RCC 7860 (cell line): ENCODE results near the gene ACR.
"Not testable (repeated sequence)": the region's sequence is repeated elsewhere in the genome, so short reads cannot be mapped to it uniquely, and the experiment has no call there.

ENCODE experiments used
- DNase-seq: peaks from one replicate; pipeline ENCODE4 v3.0.0-alpha.2; 2015; ENCODE audit warnings: low spot score
- FAIRE-seq: peaks from 2 replicates; lab custom pipeline; 2012; peaks lifted over from hg19 to GRCh38; lab: Jason Lieb, UNC

ACR gene

DNA sequence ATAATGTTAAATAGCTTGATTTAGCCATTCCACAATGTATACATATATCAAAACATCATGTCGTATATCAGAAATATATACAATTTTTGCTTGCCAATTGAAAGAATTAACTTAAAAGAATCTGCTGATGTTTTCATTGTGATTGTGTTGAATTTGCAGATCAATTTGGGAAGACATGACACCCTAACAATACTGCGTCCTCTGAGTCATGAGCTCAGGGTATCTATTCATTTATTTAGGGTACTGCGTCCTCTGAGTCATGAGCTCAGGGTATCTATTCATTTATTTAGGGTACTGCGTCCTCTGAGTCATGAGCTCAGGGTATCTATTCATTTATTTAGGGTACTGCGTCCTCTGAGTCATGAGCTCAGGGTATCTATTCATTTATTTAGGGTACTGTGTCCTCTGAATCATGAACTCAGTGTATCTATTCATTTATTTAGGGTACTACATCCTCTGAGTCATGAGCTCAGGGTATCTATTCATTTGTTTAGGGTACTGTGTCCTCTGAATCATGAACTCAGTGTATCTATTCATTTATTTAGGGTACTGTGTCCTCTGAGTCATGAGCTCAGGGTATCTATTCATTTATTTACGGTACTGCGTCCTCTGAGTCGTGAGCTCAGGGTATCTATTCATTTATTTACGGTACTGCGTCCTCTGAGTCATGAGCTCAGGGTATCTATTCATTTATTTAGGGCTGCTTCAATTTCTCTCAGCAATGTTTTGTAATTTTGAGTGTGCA is 21.8 kb downstream of the ACR start:
- not testable (repeated sequence) for DNase-seq, FAIRE-seq

GRCh38 chr22:50761829-50762228 is 23.8 kb downstream of the ACR start:
- DNase-seq, FAIRE-seq: not testable (repeated sequence)

- DNase-seq, FAIRE-seq: not testable (repeated sequence)
Observed at GRCh38 chr22:50764288-50764687, 26.3 kb downstream of the ACR start.

DNA sequence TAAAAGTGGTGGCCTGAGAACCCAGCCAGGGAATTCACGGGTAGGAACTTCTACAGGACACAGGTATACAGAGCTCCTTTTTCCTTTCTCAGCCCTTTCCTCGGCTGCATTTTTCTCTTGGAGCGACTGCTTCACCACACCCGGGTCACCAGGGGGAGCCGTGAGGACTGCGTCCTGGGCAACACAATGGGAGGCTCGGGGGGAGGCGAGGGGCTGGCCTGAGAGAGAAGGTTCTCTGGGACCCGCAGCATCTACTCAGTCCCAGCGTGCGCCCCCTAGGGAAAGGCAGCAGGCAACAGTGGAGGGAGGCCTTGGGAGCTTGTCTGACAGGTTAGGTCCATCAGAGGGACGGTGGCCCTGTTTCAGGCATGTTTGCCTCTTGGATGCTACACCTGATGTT is 37.1 kb downstream of the ACR start:
- FAIRE-seq: not testable (repeated sequence)
- DNase-seq: peak; percentile 6

GRCh38 chr22:50777631-50778030 is 39.6 kb downstream of the ACR start:
- not testable (repeated sequence) for FAIRE-seq

GRCh38 chr22:50780244-50780643 is 42.2 kb downstream of the ACR start:
- not testable (repeated sequence) for DNase-seq, FAIRE-seq

More at GRCh38 chr22:50777631-50778030, 39.6 kb downstream of the ACR start:
- DNase-seq: not testable (repeated sequence)

DNA sequence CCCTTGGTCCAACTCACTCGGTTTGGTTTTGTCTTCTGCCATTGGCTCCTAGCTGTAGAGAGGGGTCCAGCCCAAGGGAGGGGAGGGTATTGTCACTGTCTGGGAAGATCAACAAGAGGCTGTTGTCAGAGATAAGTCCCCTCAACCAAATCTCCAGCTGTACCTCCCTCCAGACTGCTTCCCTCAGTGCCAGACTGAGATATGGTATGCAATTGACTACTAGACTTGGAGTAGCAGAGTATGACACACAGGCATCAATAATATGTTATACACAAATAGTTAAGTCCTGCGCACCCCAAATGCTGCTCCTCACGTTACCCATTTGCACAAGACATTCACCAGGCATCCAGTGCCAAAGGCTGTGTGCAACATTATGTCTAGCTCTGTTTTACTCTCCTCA is 44.2 kb downstream of the ACR start:
- DNase-seq, FAIRE-seq: not testable (repeated sequence)

GRCh38 chr22:50783033-50783879 is 45.3 kb downstream of the ACR start, which contains the start of gene RABL2B:
RABL2B (minus strand) TSS chr22:50783636; CDS start chr22:50782294, 1,342 bp downstream.
- DNase-seq: peak; percentile 69
- FAIRE-seq: not testable (repeated sequence)

- DNase-seq, FAIRE-seq: not testable (repeated sequence)
Observed at GRCh38 chr22:50783880-50784276, 45.9 kb downstream of the ACR start.

- FAIRE-seq, DNase-seq: not testable (repeated sequence)
Observed at GRCh38 chr22:50785289-50785688, 47.3 kb downstream of the ACR start.

- not testable (repeated sequence) for FAIRE-seq, DNase-seq
Observed at GRCh38 chr22:50786936-50787335, 48.9 kb downstream of the ACR start.
